ENCODE results near the gene ANKRD13A. TPM values are rescaled to one million over a fixed set of nuclear protein-coding genes. Genes with fewer than 3 reads are reported as not detected.

ANKRD13A gene
- total RNA-seq, 4 donors from 2014 or later: 13.1 to 54.3 (median 37.7) TPM

- intact Hi-C loops (cut with DNase I; ENCODE audit: low total_unique reads): no loop called here
- no peak for DNase-seq
- Histone ChIP-seq H3K4me3 (no peak overlapping the region), H3K27me3 (no peaks in the 10 kb centered on the region), H3K4me1 (no peaks in the 10 kb centered on the region), H3K9me3 (no peaks in the 10 kb centered on the region), H3K27ac (no peak overlapping the region), H3K36me3 (no peaks in the 10 kb centered on the region)
- TF ChIP-seq POLR2A (IDR thresholded peaks at IDR 0.05): no peak
- TF ChIP-seq CTCF (IDR thresholded peaks at IDR 0.05): no peak
These were observed 59.8 kb downstream of the ANKRD13A start for GRCh38 chr12:110058875-110059615.

- Histone ChIP-seq H3K9me3 (no peaks in the 10 kb centered on the region), H3K4me3 (no peak overlapping the region), H3K27ac (no peak overlapping the region), H3K36me3 (no peaks in the 10 kb centered on the region), H3K27me3 (no peaks in the 10 kb centered on the region), H3K4me1 (no peaks in the 10 kb centered on the region)
- DNase-seq: no peak
- TF ChIP-seq CTCF (IDR thresholded peaks at IDR 0.05) (no peak), POLR2A (IDR thresholded peaks at IDR 0.05) (no peak)
- intact Hi-C loops (cut with DNase I; ENCODE audit: low total_unique reads): no loop called here
These were observed 60.4 kb downstream of the ANKRD13A start for GRCh38 chr12:110059651-110060000.

- intact Hi-C loops (cut with DNase I; ENCODE audit: low total_unique reads): no loop called here
- Histone ChIP-seq H3K27me3 (no peaks in the 10 kb centered on the region), H3K4me1 (no peaks in the 10 kb centered on the region), H3K27ac (no peak overlapping the region), H3K36me3 (no peaks in the 10 kb centered on the region), H3K4me3 (no peak overlapping the region), H3K9me3 (no peaks in the 10 kb centered on the region)
- DNase-seq: no peak
- TF ChIP-seq POLR2A (IDR thresholded peaks at IDR 0.05) (no peak), CTCF (IDR thresholded peaks at IDR 0.05) (no peak)
These were observed 63.0 kb downstream of the ANKRD13A start for GRCh38 chr12:110062241-110062640.

- intact Hi-C loops (cut with DNase I; ENCODE audit: low total_unique reads): no loop called here
These were observed 66.3 kb downstream of the ANKRD13A start for GRCh38 chr12:110065540-110065939.

More at GRCh38 chr12:110065540-110065939, 66.3 kb downstream of the ANKRD13A start:
- no peaks in the 10 kb centered on the region for H3K4me1 ChIP-seq
- H3K9me3 ChIP-seq: no peaks in the 10 kb centered on the region
- no peaks in the 10 kb centered on the region for H3K36me3 ChIP-seq
- H3K27me3 ChIP-seq: no peaks in the 10 kb centered on the region
- no peak overlapping the region for H3K4me3 ChIP-seq
- no peak for TF ChIP-seq CTCF (IDR thresholded peaks at IDR 0.05)
- TF ChIP-seq POLR2A (IDR thresholded peaks at IDR 0.05): no peak
- no peak overlapping the region for H3K27ac ChIP-seq
- no peak for DNase-seq
